ENCODE results near the gene HP. TPM values are rescaled to one million over a fixed set of nuclear protein-coding genes. Genes with fewer than 3 reads are reported as not detected.

HP gene
- total and polyA plus RNA-seq, 2 of the 4 experiments (the other 2 are of a cell fraction): not detected

GRCh38 chr16:72083778-72084404, 29.6 kb downstream of the HP start:
- H3K9ac ChIP-seq (ENCODE audit: low read depth, low read length): no peak overlapping the region
- no peak overlapping the region for H2BK5ac ChIP-seq (ENCODE audit: low read depth, low read length, poor library complexity, severe bottlenecking)
- DNase-seq (no peak), ATAC-seq (ENCODE audit: low read depth) (no peak)
- no peak overlapping the region for H3K56ac ChIP-seq (ENCODE audit: extremely low read depth, insufficient read depth, low read length)
- no peak overlapping the region for H2AK9ac ChIP-seq (replicated peaks; ENCODE audit: low read depth, low read length, poor library complexity)
- H4K8ac ChIP-seq (ENCODE audit: low read depth in 2 of 2, low read length in 2 of 2): no peak overlapping the region
- no peaks in the 10 kb centered on the region for H3K4me1 ChIP-seq (ENCODE audit: control insufficient read depth, insufficient read depth, low read length)
- BruUV-seq (replicated peaks): no TSS peak
- no peak overlapping the region for H3K23ac ChIP-seq (ENCODE audit: low read depth, low read length)
- H2AFZ ChIP-seq (replicated peaks; ENCODE audit: low read length, poor library complexity): no peak overlapping the region
- peaks cover 6% of the 10 kb centered on the region; the same call in 1 of the 2 replicates for H3K9me3 ChIP-seq (ENCODE audit: control insufficient read depth, insufficient read depth, low read length)
- H2BK15ac ChIP-seq (ENCODE audit: low read depth, low read length): no peak overlapping the region
- no peak overlapping the region for H3K18ac ChIP-seq (ENCODE audit: low read depth, low read length)
- no peaks in the 10 kb centered on the region for H4K20me1 ChIP-seq (ENCODE audit: insufficient read depth, low read length)
- no peak for TF ChIP-seq MXI1 (IDR thresholded peaks at IDR 0.05; ENCODE audit: borderline replicate concordance, low read depth, low read length)
- TF ChIP-seq SMC3 (IDR thresholded peaks at IDR 0.05; ENCODE audit: low read depth, low read length): no peak
- TF ChIP-seq CTCF (conservative IDR thresholded peaks at IDR 0.05; ENCODE audit: low read depth, low read length): no peak
- no peak for TF ChIP-seq RFX5 (IDR thresholded peaks at IDR 0.05; ENCODE audit: low read depth, low read length)
- no peak for TF ChIP-seq MAFK (IDR thresholded peaks at IDR 0.05; ENCODE audit: low read depth, low read length)
- TF ChIP-seq RAD21 (IDR thresholded peaks at IDR 0.05; ENCODE audit: low read length): no peak
- no peak for TF ChIP-seq BHLHE40 (IDR thresholded peaks at IDR 0.05; ENCODE audit: low read depth, low read length)
- TF ChIP-seq POLR2A (IDR thresholded peaks at IDR 0.05; ENCODE audit: low read depth, low read length): no peak
- TF ChIP-seq FOS (IDR thresholded peaks at IDR 0.05; ENCODE audit: low read depth, low read length): no peak
- TF ChIP-seq CHD1 (IDR thresholded peaks at IDR 0.05; ENCODE audit: low read depth, low read length): no peak
- TF ChIP-seq MAZ (IDR thresholded peaks at IDR 0.05; ENCODE audit: borderline replicate concordance, low read depth, low read length): no peak
- TF ChIP-seq RCOR1 (IDR thresholded peaks at IDR 0.05; ENCODE audit: insufficient replicate concordance, low read length): no peak
- TF ChIP-seq USF2 (IDR thresholded peaks at IDR 0.05; ENCODE audit: low read depth, low read length): no peak
- no peak for TF ChIP-seq ELK1 (IDR thresholded peaks at IDR 0.05; ENCODE audit: borderline replicate concordance, low read depth, low read length)
- no peak for TF ChIP-seq CEBPB (IDR thresholded peaks at IDR 0.05; ENCODE audit: low read depth, low read length)
- no peak for TF ChIP-seq NFE2L2 (IDR thresholded peaks at IDR 0.05; ENCODE audit: low read depth, low read length)
- H3K27ac ChIP-seq (ENCODE audit: insufficient read depth, low read length): no peak overlapping the region
- H3K27me3 ChIP-seq (ENCODE audit: control insufficient read depth, insufficient read depth, low read length): no peaks in the 10 kb centered on the region
- H4K91ac ChIP-seq (ENCODE audit: insufficient read depth, low read depth, low read length): no peak overlapping the region
- H2BK120ac ChIP-seq (ENCODE audit: low read depth, low read length): no peak overlapping the region
- no peak overlapping the region for H2AK5ac ChIP-seq (ENCODE audit: low read depth, low read length)
- ChIA-PET CTCF (interaction anchor here (0.9 kb wide), 1 partner anchor 10 kb away, joined by 3 read pairs; the partner anchor contains the start of genes DHX38 and TXNL4B), POLR2A (ENCODE audit: unreplicated experiment) (no interaction called here)
- H3K9me1 ChIP-seq (ENCODE audit: insufficient read depth, low read length): no peaks in the 10 kb centered on the region
- intact Hi-C loops (cut with micrococcal nuclease): no loop called here
- WGBS, 2 experiments (ENCODE audit: extremely low coverage in 2 of 2, insufficient read length in 1 of 2): 88% methylated on average over 1 of the region's 3 CpGs; no CpG with 5 or more reads in 1 of the 2 experiments
- no peak overlapping the region for H3K4ac ChIP-seq (ENCODE audit: low read depth, low read length)
- H3K4me3 ChIP-seq (ENCODE audit: insufficient read depth, low read depth, low read length): no peak overlapping the region
- H3K79me1 ChIP-seq (ENCODE audit: low read depth in 1 of 2, low read length in 2 of 2): no peaks in the 10 kb centered on the region
- dilution Hi-C loops (cut with HindIII; ENCODE audit: low sequenced_read_pairs, unreplicated experiment): no loop called here
- no peak overlapping the region for H2BK20ac ChIP-seq (ENCODE audit: low read depth, low read length)
- no peak overlapping the region for H3K4me2 ChIP-seq (ENCODE audit: low read depth, low read length)
- in situ Hi-C loops (cut with MboI; ENCODE audit: low sequenced_read_pairs): no loop called here
- H3K36me3 ChIP-seq (ENCODE audit: control insufficient read depth, insufficient read depth, low read length): peaks cover 25% of the 10 kb centered on the region
- no peak overlapping the region for H3K14ac ChIP-seq (replicated peaks; ENCODE audit: low read depth, low read length)
- H4K5ac ChIP-seq (ENCODE audit: low read depth, low read length): no peak overlapping the region

Measured in IMR-90 (cell line).